GM12801 (cell line): ENCODE data around the gene MAP3K5.

Experiments
- CTCF ChIP-seq: IDR thresholded peaks from one replicate; pipeline ENCODE4 v1.5.1; 2011; ENCODE audit warnings: control low read depth; ENCODE audit not compliant: insufficient read length; ENCODE audit errors: extremely low read depth

Gene MAP3K5

DNA sequence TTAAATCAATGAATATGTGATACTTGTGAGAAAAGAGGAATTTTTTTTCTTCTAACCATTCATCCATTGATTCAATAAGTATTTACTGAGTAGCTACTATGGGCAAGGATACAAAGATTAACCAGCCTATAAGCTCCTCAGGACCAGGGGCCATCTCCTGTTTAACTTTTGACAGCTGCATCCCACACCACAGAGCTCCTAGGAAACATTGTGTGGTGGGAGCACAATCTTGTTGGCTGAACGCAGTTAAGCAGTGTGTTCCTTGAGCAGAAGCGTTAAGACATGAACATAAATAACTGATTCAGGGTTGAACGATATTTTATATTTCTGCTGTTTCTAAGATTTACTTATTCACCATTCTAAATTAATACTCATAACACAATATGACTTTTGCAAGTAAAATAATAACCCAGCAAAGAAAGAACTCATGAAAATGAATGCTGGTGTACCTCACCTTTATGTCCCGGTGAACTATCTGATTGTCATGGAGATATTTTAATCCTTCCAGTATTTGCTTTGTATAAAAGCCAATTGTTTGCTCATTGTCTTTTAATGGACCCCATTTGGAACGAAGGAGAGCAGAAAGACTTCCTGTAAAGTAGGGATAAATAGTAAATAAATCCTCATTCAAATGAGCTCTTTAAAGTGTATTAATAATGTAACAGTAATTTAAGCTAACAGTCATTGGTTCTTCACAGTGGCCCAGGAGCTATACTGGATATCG, 179.4 kb downstream of the MAP3K5 start:
- no peak for TF ChIP-seq CTCF

DNA sequence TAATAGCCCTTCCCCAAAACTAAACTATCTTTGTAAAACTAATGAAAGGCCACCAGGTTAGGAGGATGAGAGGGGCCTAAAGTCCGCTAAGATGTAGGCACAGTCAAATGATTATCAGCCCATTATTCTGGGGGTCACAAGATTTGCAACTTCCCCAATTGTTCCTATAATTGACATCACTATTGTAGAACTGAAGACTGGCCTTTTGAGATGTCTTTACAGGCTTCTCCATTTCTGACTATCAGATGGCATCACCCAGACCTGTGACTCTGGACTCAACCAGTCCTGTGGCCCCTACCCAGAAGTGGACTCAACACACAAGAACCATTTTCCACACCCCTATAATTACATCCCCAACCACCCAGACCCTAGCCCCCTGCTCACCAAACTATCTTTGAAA, 180.5 kb downstream of the MAP3K5 start:
- no peak for TF ChIP-seq CTCF

GRCh38 chr6:136611133-136611532, 181.1 kb downstream of the MAP3K5 start:
- TF ChIP-seq CTCF, result no peak

DNA sequence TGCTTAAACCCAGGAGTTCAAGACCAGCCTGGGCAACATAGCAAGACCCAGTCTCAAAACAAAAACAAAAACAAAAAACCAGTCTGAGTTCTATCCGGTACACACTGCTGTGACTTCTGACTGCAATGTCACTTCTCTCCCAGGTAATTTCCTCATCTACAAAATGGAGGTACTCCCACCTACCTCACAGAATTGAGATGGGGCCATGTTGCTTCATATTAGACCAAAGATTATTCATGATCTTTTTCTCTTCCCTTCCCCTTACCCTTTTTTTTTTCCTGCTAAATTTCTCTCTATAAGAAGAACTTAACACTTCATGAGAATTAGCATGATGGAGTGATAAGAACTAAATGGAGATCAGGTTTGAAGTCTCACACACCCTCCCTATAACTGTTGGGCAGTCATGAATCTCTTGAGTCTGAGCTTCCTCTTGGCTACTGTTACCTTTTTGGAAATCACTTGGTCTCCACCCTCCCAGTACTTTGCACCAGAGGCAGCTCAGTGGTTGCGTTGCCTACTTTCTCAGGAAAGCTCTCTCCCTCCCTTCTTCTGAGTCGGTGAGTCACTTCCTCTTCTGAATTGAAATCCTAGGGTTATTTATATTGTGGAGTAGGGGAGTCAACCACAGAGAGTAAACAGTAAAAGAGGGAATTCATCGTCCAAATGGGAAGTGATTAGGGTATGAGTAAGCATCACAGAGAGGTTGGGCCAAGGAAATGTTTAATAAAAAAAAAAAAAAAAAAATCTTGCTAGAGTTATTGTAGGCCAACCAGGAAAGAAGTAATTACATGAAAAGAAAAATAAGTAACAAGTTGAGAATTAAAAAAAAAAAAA, 182.2 kb downstream of the MAP3K5 start:
- no peak for TF ChIP-seq CTCF

DNA sequence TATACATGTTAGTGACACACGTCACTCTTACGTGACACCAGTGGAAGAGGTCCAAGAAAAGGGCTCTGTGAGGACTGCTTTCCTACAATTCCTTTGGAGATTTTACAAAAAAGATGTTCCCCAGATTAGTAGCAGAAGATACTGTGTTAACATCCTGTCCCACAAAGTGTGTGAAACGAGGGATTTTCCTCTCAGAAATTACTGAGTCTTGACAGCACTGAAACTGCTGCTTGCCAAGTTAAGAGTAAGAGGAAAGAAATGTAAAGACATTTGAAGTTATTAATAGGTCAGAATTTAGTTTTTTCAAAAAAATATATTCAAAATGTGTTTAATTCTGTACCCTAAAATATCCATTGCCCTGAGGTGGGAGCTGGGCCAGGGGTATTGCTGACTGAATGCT, 183.3 kb downstream of the MAP3K5 start:
- TF ChIP-seq CTCF, result no peak

GRCh38 chr6:136607932-136608772, 184.1 kb downstream of the MAP3K5 start:
- peak; percentile 33 for TF ChIP-seq CTCF

DNA sequence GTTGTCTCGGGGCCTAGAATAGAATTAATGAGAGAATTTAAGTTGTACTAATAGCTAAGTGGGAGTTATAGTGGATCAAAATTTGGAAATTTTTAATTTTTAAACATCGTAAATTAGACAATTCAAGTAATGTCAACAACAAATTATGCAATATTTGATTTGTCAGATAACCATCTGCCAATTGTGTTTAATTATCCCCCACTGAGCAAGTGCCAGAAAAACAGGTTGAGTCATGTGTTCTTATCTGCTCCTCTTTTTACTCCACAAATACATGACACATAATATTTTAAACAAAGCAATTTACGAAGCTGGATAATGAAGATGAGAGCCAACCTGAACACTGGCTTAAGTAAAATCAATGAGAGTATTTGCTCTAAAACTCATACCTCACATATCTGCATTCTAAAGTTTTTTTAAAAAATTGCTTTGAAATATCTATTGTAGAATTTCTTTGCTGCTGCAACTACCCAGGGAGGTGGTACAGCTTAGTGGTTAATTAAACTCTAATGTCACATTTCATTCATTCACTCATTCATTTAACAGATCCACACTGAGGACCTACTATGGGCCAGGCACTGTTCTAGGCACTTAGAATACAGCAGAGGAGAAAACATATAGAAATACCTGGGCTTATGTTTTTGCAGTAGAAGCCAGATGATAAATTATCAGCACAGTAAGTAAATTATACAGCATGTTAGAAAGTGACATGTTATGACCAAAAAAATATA, 184.9 kb downstream of the MAP3K5 start:
- TF ChIP-seq CTCF, result no peak
